GM12891 (cell line): ENCODE data around the gene FLYWCH2.

Experiments used
- POLR2A ChIP-seq: IDR thresholded peaks from 2 replicates; pipeline ENCODE4 v1.6.1; 2011; ENCODE audit warnings: low read depth, low read length, control low read depth
- SPI1 ChIP-seq: IDR thresholded peaks from 2 replicates; pipeline ENCODE4 v1.6.1; 2011; ENCODE audit warnings: low read depth, low read length, control low read depth
- TAF1 ChIP-seq: IDR thresholded peaks from 2 replicates; pipeline ENCODE4 v1.6.1; 2011; ENCODE audit warnings: low read depth, low read length, control low read depth

DNA sequence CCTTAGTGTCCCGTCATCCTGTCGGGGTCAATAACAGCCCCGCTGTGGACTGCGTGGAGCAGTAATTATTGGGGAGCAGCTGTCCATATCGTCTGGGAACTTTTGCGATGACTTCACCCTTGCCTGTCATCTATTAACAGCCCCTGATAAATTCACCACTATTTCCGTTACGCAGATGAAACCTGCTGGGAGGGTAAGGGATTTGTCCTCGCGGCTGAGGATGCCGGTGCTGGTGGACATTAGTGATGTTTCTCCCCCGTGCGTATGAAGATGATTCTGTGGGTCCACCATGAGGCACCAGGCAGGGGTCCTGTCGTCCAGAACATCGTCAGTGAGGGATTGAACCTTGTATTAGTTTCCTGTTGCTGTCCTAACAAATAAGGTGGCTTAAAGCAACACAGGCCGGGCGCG, 1.0 kb downstream of the FLYWCH2 start:
- no peak for TF ChIP-seq SPI1
- TF ChIP-seq POLR2A = no peak
- TF ChIP-seq TAF1 = no peak
